Lung (tissue), 12 donors: ENCODE results near the gene KIFC1. TPM values are rescaled to one million over a fixed set of nuclear protein-coding genes. Genes with fewer than 3 reads are reported as not detected.

Source experiments
- ATAC-seq: fragments of 200-7000 bp; cut with Tn5 transposase; one replicate; pipeline ENCODE4 v1.9.1; 2020; ENCODE audit warnings: moderate number of reproducible peaks; ENCODE audit not compliant: insufficient read depth, low FRiP score
- DNase-seq, 3 donors: peaks; one replicate each; pipeline ENCODE4 v3.0.0-alpha.2; 2013 to 2017
- H3K27ac ChIP-seq, 2 donors: one replicate each; pipeline ENCODE4 v1.5.1; 2013; ENCODE audit warnings: mild to moderate bottlenecking in 2 of 2, moderate library complexity in 2 of 2, control low read depth in 1 of 2, inconsistent platforms in 1 of 2, low read depth in 1 of 2, low read length in 1 of 2
- H3K27me3 ChIP-seq, 3 donors: one replicate each; pipeline ENCODE4 v1.5.1; 2013; ENCODE audit warnings: low read length in 2 of 3; ENCODE audit not compliant: control insufficient read depth in 3 of 3, insufficient read depth in 3 of 3
- H3K36me3 ChIP-seq, 4 donors: one replicate each; pipeline ENCODE4 v1.5.1; 2013; ENCODE audit warnings: low read length in 4 of 4, mild to moderate bottlenecking in 1 of 4, moderate library complexity in 1 of 4; ENCODE audit not compliant: control insufficient read depth in 4 of 4, insufficient read depth in 4 of 4
- H3K4me1 ChIP-seq, 5 donors: one replicate each; pipeline ENCODE4 v1.5.1; 2013; ENCODE audit warnings: low read length in 5 of 5, mild to moderate bottlenecking in 2 of 5, moderate library complexity in 1 of 5; ENCODE audit not compliant: control insufficient read depth in 5 of 5, insufficient read depth in 5 of 5
- H3K4me3 ChIP-seq: one replicate; pipeline ENCODE4 v1.5.1; 2013; ENCODE audit warnings: mild to moderate bottlenecking, control low read depth, moderate library complexity
- H3K9ac ChIP-seq, 2 donors: one replicate each; pipeline ENCODE4 v1.5.1; 2013; ENCODE audit warnings: low read length in 2 of 2, control low read depth in 1 of 2; ENCODE audit not compliant: insufficient read depth in 1 of 2
- H3K9me3 ChIP-seq, 4 donors: one replicate each; pipeline ENCODE4 v1.5.1; 2013; ENCODE audit warnings: low read length in 3 of 4, mild to moderate bottlenecking in 1 of 4, moderate library complexity in 1 of 4; ENCODE audit not compliant: control insufficient read depth in 4 of 4, insufficient read depth in 3 of 4
- WGBS, 2 donors: extraction: QIAGEN DNeasy Blood & Tissue Kit; methylation state at CpG; one replicate each; pipeline ENCODE4 v1.1.7; 2013; 5-methylcytosine and 5-hydroxymethylcytosine counted together
- polyA plus RNA-seq, 2 donors: library from polyadenylated mRNA; stranded (reverse); fragments of 200-250 nt; gene quantifications; one replicate each; pipeline ENCODE4 v1.2.1, GENCODE V29; 2013
- total RNA-seq, 2 donors: library from RNA; depleted of rRNA in 1 of 2; stranded (reverse); fragments of >200 nt in 1 of 2; gene quantifications; one replicate each; pipeline ENCODE4 v1.2.1, GENCODE V29; 2014 to 2021
- TF ChIP-seq, protein P1 (sequence below): IDR thresholded peaks from 2 replicates; pipeline ENCODE4 v1.5.1; 2012; ENCODE audit warnings: mild to moderate bottlenecking; ENCODE audit errors: control extremely low read depth, extremely low read depth
- donor health status: control.
- donor health status: control.
- donor health status: Bipolar disorder and iron deficiency.
- donor health status: healthy.
- donor health status: DM: yes; HTN: yes; CAD: no.

Gene KIFC1
- total and polyA plus RNA-seq, 4 donors: 2.1 to 4.4 (median 2.6) TPM

DNA sequence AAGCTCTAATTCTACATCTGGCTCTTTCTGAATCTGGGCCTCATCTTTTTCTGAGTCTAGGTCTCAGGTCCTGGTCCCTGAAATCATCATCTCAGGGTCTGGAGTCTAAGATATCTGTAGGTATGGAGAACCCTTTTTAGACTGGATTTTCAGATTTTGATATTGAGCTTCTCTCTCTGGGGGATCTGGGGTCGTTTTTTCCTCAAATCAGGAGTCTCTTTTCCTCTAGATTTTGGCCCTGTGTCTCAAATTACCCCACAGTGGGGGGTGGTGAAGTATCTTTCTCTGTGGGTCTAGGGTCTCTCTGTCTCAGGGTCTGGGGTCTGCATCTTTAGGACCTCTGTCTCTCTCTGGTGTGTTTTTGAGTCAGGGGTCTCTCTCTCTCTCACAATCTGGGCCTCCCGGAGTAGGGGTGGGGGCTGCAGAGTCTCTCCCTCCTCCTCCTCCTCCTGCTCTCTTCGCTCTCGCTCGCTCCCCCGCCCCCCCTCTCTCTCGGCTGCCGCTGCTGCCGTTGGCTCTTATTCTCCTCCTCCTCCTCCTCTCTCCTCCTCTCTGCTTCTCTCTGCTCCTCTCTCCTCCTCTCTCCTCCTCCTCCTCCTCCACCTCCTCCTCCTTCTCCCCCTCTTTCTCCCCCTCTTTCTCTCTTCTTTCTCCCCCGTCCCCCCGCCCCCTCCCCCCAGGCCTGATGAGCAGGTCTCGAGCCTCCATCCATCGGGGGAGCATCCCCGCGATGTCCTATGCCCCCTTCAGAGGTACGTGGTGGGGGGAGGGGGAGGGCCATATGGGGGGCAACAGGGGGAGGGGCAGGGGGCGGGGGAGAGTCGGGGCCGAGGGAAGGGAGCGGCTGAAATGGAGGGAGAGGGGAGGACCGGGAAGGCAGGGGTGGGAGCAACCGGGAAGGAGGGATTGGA is 28.2 kb downstream of the KIFC1 start, which contains the start of gene SYNGAP1:
TSS of gene SYNGAP1 (plus strand) at position 486 of the 911 bp plus-strand sequence. CDS start at position 686, 200 bp downstream.
- Histone ChIP-seq H3K4me3 (no peak within 1 kb of the TSS), H3K27me3 (no peaks in the 10 kb centered on the region), H3K4me1 (peaks cover 7 to 46% (median 20%) of the 10 kb centered on the region in 5 donors), H3K9me3 (no peaks in the 10 kb centered on the region), H3K9ac (peak within 1 kb of the TSS in 1 of 2 donors; percentile 46), H3K36me3 (peaks cover 0 to 19% (median 11%) of the 10 kb centered on the region in 4 donors), H3K27ac (peak within 1 kb of the TSS in 1 of 2 donors; percentile 93)
- TF ChIP-seq, protein P1, sequence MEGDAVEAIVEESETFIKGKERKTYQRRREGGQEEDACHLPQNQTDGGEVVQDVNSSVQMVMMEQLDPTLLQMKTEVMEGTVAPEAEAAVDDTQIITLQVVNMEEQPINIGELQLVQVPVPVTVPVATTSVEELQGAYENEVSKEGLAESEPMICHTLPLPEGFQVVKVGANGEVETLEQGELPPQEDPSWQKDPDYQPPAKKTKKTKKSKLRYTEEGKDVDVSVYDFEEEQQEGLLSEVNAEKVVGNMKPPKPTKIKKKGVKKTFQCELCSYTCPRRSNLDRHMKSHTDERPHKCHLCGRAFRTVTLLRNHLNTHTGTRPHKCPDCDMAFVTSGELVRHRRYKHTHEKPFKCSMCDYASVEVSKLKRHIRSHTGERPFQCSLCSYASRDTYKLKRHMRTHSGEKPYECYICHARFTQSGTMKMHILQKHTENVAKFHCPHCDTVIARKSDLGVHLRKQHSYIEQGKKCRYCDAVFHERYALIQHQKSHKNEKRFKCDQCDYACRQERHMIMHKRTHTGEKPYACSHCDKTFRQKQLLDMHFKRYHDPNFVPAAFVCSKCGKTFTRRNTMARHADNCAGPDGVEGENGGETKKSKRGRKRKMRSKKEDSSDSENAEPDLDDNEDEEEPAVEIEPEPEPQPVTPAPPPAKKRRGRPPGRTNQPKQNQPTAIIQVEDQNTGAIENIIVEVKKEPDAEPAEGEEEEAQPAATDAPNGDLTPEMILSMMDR: no peak
- DNase-seq (peak; percentile 79 to 92 (median 81)), ATAC-seq (no peak)
- 6 to 7% methylated on average over 18 to 21 of the region's 22 CpGs for WGBS, 2 donors

DNA sequence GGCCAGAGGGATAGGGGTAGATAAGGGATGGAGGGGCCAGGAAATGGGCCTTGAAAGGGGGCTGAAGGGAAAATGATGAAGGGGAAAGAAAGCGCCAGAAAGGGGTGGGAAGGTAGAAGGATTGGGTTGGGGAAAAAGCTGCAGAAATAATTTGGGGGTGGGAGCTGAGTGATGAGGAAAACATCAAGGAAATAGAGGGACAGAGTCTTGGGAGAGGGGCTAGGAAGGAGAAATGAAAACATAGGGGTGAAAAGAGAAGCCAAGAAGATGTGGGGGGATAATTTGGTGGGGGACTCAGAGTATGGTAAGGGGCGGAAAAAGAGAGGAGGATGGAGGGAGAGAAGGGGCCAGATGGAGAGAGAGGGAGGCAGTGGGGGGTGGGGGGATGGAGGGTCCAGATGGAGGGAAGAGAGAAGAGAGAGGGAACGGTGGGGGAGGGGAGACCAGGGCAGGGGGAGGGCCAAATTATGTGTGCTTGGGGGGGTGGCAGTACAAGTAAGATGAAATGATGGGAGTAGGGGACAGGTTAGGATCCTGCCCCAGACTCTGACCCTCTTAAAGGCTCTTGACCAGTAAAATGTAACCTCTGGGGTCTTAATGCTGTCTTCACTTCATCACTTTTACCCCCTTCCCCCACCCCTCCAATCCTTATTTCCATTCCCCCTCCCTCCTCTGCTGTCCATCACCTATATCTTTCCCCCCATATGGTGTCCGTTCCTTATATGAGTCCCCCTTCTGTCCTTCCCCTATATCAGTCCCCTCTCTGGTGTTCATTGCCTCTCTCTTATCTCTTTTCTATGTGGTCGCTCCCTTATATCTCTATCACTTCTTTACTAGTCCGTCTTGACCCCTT is 29.1 kb downstream of the KIFC1 start:
- WGBS, 2 donors: 66 to 79% methylated on average over 6 of the region's 6 CpGs
- Histone ChIP-seq H3K4me1 (peaks cover 9 to 47% (median 24%) of the 10 kb centered on the region in 5 donors), H3K9ac (peak overlapping the region in 1 of 2 donors; percentile 39), H3K4me3 (no peak overlapping the region), H3K9me3 (no peaks in the 10 kb centered on the region), H3K36me3 (peaks cover 0 to 14% (median 4%) of the 10 kb centered on the region in 4 donors), H3K27ac (no peak overlapping the region), H3K27me3 (no peaks in the 10 kb centered on the region)
- DNase-seq: no peak
- ATAC-seq: no peak
- TF ChIP-seq, protein P1: no peak

DNA sequence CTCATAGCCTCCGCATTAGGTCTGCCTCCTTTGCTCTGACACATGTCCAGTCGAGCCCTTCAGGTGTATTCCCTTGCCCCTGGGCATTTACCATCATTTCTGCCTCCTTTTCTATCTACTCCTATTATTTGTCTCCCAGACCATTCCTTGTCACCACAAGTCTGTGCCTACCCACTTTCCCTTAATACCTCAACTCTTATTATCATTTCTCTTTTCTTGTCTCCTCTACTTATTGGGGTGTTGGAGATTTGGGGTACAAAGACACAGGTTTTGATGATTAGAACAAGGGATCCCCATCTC is 29.7 kb downstream of the KIFC1 start:
- H3K36me3 ChIP-seq: peaks cover 0 to 10% (median 0%) of the 10 kb centered on the region in 4 donors
- WGBS, 2 donors: 87 to 93% methylated on average over 2 of the region's 2 CpGs
- H3K27ac ChIP-seq: no peak overlapping the region
- H3K9ac ChIP-seq: no peak overlapping the region
- TF ChIP-seq, protein P1: no peak
- H3K4me1 ChIP-seq: peaks cover 9 to 41% (median 21%) of the 10 kb centered on the region in 5 donors
- DNase-seq (no peak), ATAC-seq (no peak)
- H3K9me3 ChIP-seq: no peaks in the 10 kb centered on the region
- no peaks in the 10 kb centered on the region for H3K27me3 ChIP-seq
- no peak overlapping the region for H3K4me3 ChIP-seq
